GM23248 (cell line): ENCODE measurements around the gene GM2A.

Experiments
- EZH2 ChIP-seq: fragments of 200-600 bp; sonication (generic); IDR thresholded peaks from 2 replicates; pipeline ENCODE4 v1.6.1; 2018; ENCODE audit warnings: antibody characterized with exemption, mild to moderate bottlenecking; ENCODE audit not compliant: insufficient read depth, poor library complexity, severe bottlenecking
- EZH2phosphoT487 ChIP-seq: fragments of 200-600 bp; sonication (generic); IDR thresholded peaks from 2 replicates; pipeline ENCODE4 v1.6.1; 2018; ENCODE audit warnings: antibody characterized with exemption, moderate library complexity, mild to moderate bottlenecking, low read depth; ENCODE audit not compliant: insufficient read depth

- no peak for TF ChIP-seq EZH2
- TF ChIP-seq EZH2phosphoT487 = no peak
These were observed 60.4 kb downstream of the GM2A start for GRCh38 chr5:151313357-151313756.
